Bronchial epithelial cell (primary cell): ENCODE data around the gene GARIN5A. TPM values are rescaled to one million over a fixed set of nuclear protein-coding genes. Genes with fewer than 3 reads are reported as not detected.

Source experiments
- DNase-seq: peaks from one replicate; pipeline ENCODE4 v3.0.0-alpha.2; 2010; ENCODE audit warnings: low read depth
- FAIRE-seq: peaks from 2 replicates; lab custom pipeline; 2011; peaks lifted over from hg19 to GRCh38; lab: Jason Lieb, UNC
- H3K27me3 ChIP-seq: 2 replicates; pipeline ENCODE4 v1.5.1; 2011; ENCODE audit warnings: low read length; ENCODE audit not compliant: control insufficient read depth, insufficient read depth
- H3K36me3 ChIP-seq: 2 replicates; pipeline ENCODE4 v1.5.1; 2011; ENCODE audit warnings: low read length; ENCODE audit not compliant: control insufficient read depth, insufficient read depth
- H3K4me3 ChIP-seq: 2 replicates; pipeline ENCODE4 v1.5.1; 2011; ENCODE audit warnings: mild to moderate bottlenecking, low read depth, low read length, control low read depth
- total RNA-seq: library from RNA; depleted of rRNA; stranded (reverse); fragments of >200 nt; gene quantifications from 2 replicates; pipeline ENCODE4 v1.2.1, GENCODE V29; 2014
- TF ChIP-seq, protein P1 (sequence below): IDR thresholded peaks from 2 replicates; pipeline ENCODE4 v1.5.1; 2011; ENCODE audit warnings: mild to moderate bottlenecking, moderate library complexity, low read length, control low read depth, inconsistent platforms; ENCODE audit not compliant: insufficient read depth, severe bottlenecking

GARIN5A gene
- total RNA-seq, 1 donor from 2014 or later, result 0.79 TPM

DNA sequence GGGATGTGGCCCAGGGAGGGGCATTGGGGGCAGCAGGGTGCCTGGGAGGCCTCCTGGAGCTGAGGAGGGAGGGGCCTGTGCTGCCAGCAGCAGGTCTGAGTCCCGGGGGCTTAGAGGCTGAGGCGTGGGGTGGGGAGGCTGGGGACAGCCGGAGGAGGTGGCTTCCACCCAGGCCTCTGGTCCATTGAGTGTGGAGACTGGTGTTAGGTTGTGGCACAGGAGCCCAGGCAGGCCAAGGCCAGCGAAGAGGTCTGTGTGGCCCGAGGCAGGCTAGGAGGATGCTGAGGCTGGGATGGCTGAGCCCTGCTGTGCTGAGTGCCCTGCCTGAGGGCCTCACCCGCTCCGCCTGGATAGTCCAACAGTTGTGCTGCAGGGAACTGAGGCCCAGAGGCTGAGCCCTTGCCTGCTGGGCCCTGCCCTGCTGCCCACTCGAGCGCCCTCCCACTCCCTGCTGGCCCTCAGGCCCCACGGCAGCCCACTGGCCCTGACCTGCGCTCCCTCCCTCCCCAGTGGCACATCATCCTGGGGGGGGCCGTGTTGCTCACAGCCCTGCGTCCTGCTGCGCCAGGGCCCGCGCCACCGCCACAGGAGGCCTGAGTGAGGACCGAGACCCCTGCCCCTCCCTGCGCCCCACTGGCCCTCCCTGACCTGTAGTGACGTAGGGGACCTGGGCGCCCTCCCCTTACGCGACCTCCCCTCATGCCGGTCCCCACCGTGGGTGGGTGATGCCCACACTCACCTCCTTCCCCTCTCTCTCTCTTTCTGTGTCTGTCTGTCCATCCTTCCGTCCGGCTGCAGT is 4.9 kb upstream of the GARIN5A start:
- Histone ChIP-seq H3K4me3 (no peak overlapping the region), H3K36me3 (peaks cover 22% of the 10 kb centered on the region), H3K27me3 (no peaks in the 10 kb centered on the region)
- TF ChIP-seq, protein P1, sequence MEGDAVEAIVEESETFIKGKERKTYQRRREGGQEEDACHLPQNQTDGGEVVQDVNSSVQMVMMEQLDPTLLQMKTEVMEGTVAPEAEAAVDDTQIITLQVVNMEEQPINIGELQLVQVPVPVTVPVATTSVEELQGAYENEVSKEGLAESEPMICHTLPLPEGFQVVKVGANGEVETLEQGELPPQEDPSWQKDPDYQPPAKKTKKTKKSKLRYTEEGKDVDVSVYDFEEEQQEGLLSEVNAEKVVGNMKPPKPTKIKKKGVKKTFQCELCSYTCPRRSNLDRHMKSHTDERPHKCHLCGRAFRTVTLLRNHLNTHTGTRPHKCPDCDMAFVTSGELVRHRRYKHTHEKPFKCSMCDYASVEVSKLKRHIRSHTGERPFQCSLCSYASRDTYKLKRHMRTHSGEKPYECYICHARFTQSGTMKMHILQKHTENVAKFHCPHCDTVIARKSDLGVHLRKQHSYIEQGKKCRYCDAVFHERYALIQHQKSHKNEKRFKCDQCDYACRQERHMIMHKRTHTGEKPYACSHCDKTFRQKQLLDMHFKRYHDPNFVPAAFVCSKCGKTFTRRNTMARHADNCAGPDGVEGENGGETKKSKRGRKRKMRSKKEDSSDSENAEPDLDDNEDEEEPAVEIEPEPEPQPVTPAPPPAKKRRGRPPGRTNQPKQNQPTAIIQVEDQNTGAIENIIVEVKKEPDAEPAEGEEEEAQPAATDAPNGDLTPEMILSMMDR, result no peak
- FAIRE-seq, result no peak
- DNase-seq, result no peak

DNA sequence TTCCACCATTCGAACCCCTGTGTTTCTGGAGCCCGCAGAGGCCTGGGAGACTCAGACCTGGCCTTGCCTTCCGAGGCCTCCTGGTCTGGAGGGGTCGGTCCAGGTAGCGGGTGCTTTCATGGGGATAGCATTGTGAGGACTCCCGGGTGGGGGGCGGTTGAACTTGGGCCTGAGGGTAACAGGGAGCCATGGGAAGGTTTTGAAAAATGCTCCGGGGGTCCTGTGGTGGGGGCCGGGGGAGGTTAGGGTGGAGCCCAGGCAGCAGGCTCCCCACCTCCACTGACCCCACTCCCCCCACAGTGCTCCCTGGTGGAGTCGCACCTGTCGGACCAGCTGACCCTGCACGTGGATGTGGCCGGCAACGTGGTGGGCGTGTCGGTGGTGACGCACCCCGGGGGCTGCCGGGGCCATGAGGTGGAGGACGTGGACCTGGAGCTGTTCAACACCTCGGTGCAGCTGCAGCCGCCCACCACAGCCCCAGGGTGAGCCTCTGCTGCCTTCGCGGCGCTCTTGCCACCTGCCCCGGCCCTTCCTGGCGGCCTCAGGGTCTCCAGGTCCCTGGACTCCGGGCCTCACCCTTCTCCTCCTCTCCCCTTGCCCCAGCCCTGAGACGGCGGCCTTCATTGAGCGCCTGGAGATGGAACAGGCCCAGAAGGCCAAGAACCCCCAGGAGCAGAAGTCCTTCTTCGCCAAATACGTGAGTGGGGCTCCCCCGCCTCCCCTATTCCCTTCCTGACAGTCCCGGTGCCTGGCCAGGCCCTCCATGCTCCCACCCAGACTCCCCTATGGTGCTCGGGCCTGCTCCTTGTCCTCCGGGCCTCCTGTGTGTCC is 3.8 kb upstream of the GARIN5A start:
- no peaks in the 10 kb centered on the region for H3K27me3 ChIP-seq
- no peak for FAIRE-seq
- TF ChIP-seq, protein P1, result no peak
- DNase-seq, result no peak
- peaks cover 22% of the 10 kb centered on the region for H3K36me3 ChIP-seq
- no peak overlapping the region for H3K4me3 ChIP-seq

DNA sequence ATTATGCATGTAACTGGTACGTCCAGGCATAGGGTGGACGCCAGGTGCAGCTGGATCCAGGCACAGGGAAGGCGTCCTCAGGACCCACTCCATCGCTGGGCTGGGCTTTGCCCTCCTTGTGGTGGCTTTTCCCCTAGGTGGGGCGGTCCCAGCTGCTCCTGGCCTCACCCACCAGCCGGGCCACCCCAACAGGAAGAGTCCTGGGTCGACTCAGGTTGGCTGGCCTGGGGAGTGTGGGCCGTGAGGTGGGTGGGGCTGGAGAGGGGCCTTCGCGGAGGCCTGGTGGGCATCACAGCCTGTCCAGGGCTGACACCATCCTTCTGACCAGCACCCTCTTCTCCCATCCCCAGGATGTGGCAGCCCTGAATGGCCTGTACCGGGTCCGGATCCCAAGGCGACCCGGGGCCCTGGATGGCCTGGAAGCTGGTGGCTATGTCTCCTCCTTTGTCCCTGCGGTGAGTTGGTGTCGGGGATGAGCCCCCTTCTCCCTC is 3.2 kb upstream of the GARIN5A start:
- TF ChIP-seq, protein P1, result no peak
- Histone ChIP-seq H3K4me3 (no peak overlapping the region), H3K27me3 (no peaks in the 10 kb centered on the region), H3K36me3 (peaks cover 22% of the 10 kb centered on the region)
- no peak for DNase-seq
- FAIRE-seq, result no peak

DNA sequence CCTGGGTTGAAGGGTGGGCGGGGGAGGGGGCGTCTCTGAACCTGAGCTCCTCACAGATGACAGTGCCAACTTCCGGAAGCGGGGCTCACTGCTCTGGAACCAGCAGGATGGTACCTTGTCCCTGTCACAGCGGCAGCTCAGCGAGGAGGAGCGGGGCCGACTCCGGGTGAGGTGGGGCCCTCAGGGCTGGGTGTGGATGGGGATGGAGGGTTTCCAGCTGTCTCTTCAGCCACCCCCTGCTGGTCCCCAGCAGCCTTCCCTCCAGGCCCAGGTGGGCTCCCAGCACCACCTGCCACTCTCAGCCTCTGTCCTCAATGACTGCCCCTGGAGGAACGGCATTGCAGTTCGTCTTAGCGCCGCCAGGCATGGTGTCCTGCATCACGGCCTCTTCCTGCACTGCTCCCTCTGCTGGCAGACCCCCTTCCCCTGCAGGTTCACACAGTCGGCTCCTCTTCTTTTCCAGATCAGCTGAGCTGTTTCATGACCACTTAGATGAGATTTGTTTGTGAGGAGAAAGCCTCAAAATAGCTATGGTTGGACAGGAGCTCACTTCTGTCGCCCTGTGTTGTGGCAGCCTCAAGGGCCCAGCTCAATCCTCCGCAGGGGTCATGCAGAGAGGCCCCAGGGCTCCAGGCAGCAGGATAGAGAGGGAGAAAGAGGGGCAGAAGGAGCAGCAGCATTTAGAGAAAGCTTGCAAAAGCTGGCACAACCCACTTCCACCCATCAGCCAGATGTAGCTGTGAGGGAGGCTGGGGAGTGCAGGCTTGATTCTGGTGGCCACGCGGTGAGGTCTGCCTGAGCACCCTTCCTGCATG is 2.5 kb upstream of the GARIN5A start:
- H3K27me3 ChIP-seq, result no peaks in the 10 kb centered on the region
- DNase-seq, result no peak
- peaks cover 22% of the 10 kb centered on the region for H3K36me3 ChIP-seq
- TF ChIP-seq, protein P1, result peak; percentile 52
- no peak for FAIRE-seq
- H3K4me3 ChIP-seq, result no peak overlapping the region

DNA sequence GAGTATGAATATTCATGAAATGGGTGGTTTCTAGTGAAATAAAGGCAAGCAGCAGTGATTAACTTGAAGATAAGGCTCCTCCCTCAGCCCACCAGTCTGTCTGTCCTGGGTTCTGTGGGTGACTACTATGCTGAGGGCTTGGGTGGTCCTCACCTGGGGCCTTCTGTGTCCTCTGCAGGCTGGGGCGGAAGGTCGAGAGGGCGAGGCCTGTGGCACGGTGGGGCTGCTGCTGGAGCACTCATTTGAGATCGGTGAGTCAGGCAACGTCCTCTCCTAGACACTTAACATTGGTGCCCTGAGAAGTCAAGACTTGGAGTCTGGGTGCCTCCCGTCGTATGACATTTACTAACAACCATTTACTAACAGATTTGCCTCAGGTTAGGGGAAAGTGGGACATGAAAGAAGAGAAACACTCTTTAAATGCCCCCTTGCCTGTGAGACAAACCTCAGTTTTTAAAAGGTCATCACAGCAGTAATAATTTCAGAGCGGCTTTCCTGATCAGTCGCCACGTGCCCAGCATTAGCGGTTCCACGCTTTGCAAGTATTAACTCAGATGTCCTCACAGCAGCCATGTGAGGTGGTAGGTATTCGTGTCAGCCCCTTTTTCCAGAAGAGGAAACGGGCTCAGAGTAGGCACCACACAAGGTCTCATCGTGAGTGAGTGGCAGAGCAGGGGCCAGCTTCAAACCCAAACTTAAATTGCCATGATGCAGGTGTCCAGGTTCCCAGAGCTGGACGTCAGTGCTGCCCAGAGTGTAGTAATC is 1.3 kb upstream of the GARIN5A start:
- Histone ChIP-seq H3K27me3 (no peaks in the 10 kb centered on the region), H3K36me3 (peaks cover 22% of the 10 kb centered on the region), H3K4me3 (no peak overlapping the region)
- TF ChIP-seq, protein P1, result no peak
- FAIRE-seq, result no peak
- no peak for DNase-seq
